ENCODE measurements around the gene ARHGEF33.

Gene ARHGEF33

DNA sequence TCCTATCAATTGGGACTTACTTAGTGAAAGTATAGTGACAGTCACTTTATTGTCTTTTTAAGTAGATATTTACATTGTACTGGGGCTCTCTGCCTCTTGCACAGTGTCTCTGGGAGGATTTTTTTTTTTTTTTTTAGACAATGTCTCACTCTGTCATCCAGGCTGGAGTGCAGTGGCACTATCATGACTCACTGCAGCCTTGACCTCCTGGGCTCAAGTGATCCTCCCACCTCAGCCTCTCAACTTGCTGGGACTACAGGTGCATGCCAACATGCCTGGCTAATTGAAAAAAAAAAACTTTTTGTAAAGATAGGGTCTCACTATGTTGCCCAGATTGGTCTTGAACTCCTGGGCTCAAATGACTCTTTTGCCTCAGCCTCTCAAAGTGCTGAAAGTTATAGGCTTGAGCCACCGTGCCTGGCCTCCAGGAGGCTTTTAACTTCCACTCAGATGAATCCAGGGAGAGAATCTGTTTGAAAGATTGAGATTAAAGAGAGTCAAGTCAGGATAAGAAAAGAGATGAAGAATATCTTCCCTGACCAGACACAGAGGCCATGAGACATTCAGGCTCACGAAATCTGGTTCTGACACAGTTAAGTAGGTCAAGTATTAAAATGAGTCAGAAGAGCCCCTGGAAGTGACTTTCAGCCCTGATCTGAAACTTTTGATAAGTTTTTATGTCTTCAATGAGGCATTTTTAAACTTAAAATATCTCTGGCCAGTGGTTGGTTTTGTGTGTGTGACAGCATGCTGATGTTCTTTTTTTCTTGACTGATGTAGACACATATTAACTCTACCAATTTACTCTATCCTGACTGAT lies 18.3 kb downstream of the ARHGEF33 start:
- no peak overlapping the region for H3K4me3 ChIP-seq (ENCODE audit: low read depth, low read length)
- TF ChIP-seq, protein P1, sequence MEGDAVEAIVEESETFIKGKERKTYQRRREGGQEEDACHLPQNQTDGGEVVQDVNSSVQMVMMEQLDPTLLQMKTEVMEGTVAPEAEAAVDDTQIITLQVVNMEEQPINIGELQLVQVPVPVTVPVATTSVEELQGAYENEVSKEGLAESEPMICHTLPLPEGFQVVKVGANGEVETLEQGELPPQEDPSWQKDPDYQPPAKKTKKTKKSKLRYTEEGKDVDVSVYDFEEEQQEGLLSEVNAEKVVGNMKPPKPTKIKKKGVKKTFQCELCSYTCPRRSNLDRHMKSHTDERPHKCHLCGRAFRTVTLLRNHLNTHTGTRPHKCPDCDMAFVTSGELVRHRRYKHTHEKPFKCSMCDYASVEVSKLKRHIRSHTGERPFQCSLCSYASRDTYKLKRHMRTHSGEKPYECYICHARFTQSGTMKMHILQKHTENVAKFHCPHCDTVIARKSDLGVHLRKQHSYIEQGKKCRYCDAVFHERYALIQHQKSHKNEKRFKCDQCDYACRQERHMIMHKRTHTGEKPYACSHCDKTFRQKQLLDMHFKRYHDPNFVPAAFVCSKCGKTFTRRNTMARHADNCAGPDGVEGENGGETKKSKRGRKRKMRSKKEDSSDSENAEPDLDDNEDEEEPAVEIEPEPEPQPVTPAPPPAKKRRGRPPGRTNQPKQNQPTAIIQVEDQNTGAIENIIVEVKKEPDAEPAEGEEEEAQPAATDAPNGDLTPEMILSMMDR (IDR thresholded peaks at IDR 0.05; ENCODE audit: borderline replicate concordance, insufficient read depth, low read depth, low read length): no peak

DNA sequence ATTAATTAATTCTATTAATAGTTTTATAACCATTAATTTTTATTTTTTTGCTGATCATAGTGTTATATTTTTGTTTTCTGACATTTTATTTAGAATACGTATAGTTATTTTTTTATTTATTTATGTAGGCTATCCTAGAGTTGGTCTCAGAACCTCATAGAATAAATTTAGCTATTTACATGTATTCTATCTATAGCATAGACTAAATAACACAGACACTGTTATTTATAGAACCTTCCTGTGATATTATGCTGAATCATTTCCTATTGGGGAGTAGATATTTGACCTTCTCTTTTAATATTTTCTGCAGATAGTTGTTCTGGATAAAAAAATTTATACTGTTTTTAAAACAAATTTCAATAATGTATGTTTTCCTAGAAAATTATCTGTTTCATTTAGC lies 20.2 kb downstream of the ARHGEF33 start:
- TF ChIP-seq, protein P1 (IDR thresholded peaks at IDR 0.05; ENCODE audit: borderline replicate concordance, insufficient read depth, low read depth, low read length): no peak

GRCh38 chr2:38911191-38911590 lies 21.5 kb downstream of the ARHGEF33 start:
- H3K4me3 ChIP-seq (ENCODE audit: low read depth, low read length): no peak overlapping the region
- TF ChIP-seq, protein P1 (IDR thresholded peaks at IDR 0.05; ENCODE audit: borderline replicate concordance, insufficient read depth, low read depth, low read length): no peak

More for the DNA sequence above, 20.2 kb downstream of the ARHGEF33 start:
- no peak overlapping the region for H3K4me3 ChIP-seq (ENCODE audit: low read depth, low read length)

- TF ChIP-seq, protein P1 (IDR thresholded peaks at IDR 0.05; ENCODE audit: borderline replicate concordance, insufficient read depth, low read depth, low read length): no peak
- no peak overlapping the region for H3K4me3 ChIP-seq (ENCODE audit: low read depth, low read length)
Observed at GRCh38 chr2:38912619-38913018, 22.9 kb downstream of the ARHGEF33 start.

GRCh38 chr2:38922389-38922788 lies 32.7 kb downstream of the ARHGEF33 start:
- TF ChIP-seq, protein P1 (IDR thresholded peaks at IDR 0.05; ENCODE audit: borderline replicate concordance, insufficient read depth, low read depth, low read length): no peak

GRCh38 chr2:38922902-38923301 lies 33.2 kb downstream of the ARHGEF33 start:
- TF ChIP-seq, protein P1 (IDR thresholded peaks at IDR 0.05; ENCODE audit: borderline replicate concordance, insufficient read depth, low read depth, low read length): no peak
- H3K4me3 ChIP-seq (ENCODE audit: low read depth, low read length): no peak overlapping the region

More at GRCh38 chr2:38922389-38922788, 32.7 kb downstream of the ARHGEF33 start:
- no peak overlapping the region for H3K4me3 ChIP-seq (ENCODE audit: low read depth, low read length)

GRCh38 chr2:38925982-38926381 lies 36.3 kb downstream of the ARHGEF33 start:
- H3K4me3 ChIP-seq (ENCODE audit: low read depth, low read length): no peak overlapping the region
- TF ChIP-seq, protein P1 (IDR thresholded peaks at IDR 0.05; ENCODE audit: borderline replicate concordance, insufficient read depth, low read depth, low read length): no peak

Data from GM12875 (cell line).